Erythroblast (primary cell): Measurements from ENCODE around the gene KRT24.

Experiments used
- GATA1 ChIP-seq: IDR thresholded peaks from 2 replicates; pipeline ENCODE4 v1.6.1; 2011; ENCODE audit warnings: low read depth, mild to moderate bottlenecking, control low read depth, low read length, moderate library complexity
- POLR2A ChIP-seq: IDR thresholded peaks from 2 replicates; pipeline ENCODE4 v1.6.1; 2011; ENCODE audit warnings: mild to moderate bottlenecking, low read length

DNA sequence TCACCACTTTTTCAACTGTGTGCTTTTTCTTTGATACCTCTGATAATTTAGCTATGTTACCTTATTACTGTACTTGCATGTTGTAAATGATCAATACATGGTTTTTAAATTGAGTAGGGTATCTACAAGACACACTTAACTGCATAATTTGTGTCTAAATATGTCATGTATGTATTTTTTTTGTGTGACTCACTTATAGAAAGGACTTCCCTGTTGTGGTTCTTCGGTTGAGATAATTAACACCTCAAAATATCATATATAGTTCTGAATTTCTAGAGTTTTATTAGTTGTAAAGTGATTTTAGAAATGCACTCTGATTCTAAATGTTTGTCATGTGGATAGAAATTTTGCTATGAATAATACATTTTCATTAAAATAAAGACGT lies 24.0 kb downstream of the KRT24 start:
- TF ChIP-seq POLR2A: no peak
- no peak for TF ChIP-seq GATA1
